Mononuclear cell (primary cell): Measurements from ENCODE around the gene ABL1. TPM values are rescaled to one million over a fixed set of nuclear protein-coding genes. Genes with fewer than 3 reads are reported as not detected.

Experiments used
- H3K27me3 ChIP-seq: 2 replicates; pipeline ENCODE4 v1.6.0; 2011; ENCODE audit warnings: low read length, control low read depth; ENCODE audit not compliant: insufficient read depth
- H3K4me1 ChIP-seq: 2 replicates; pipeline ENCODE4 v1.5.1; 2011; ENCODE audit warnings: mild to moderate bottlenecking, low read length, control low read depth; ENCODE audit not compliant: insufficient read depth
- H3K4me3 ChIP-seq: 2 replicates; pipeline ENCODE4 v1.5.1; 2011; ENCODE audit warnings: mild to moderate bottlenecking, low read length, moderate library complexity
- H3K9me3 ChIP-seq: 2 replicates; pipeline ENCODE4 v1.5.1; 2011; ENCODE audit warnings: low read depth, mild to moderate bottlenecking, control low read depth, low read length
- total RNA-seq: library from RNA; depleted of rRNA; stranded (reverse); fragments of >200 nt; gene quantifications from one replicate; pipeline ENCODE4 v1.2.3, GENCODE V29; 2012

Gene ABL1
- total RNA-seq, 1 donor, result 14.7 TPM

GRCh38 chr9:130854835-130855234 is 19.8 kb downstream of the ABL1 start:
- Histone ChIP-seq H3K4me1 (no peaks in the 10 kb centered on the region), H3K4me3 (no peak overlapping the region), H3K27me3 (no peaks in the 10 kb centered on the region), H3K9me3 (no peaks in the 10 kb centered on the region)

GRCh38 chr9:130856474-130856873 is 21.4 kb downstream of the ABL1 start:
- Histone ChIP-seq H3K4me3 (no peak overlapping the region), H3K9me3 (no peaks in the 10 kb centered on the region), H3K4me1 (no peaks in the 10 kb centered on the region), H3K27me3 (no peaks in the 10 kb centered on the region)

GRCh38 chr9:130857864-130858738 is 23.0 kb downstream of the ABL1 start:
- H3K4me1 ChIP-seq, result no peaks in the 10 kb centered on the region
- H3K4me3 ChIP-seq, result no peak overlapping the region
- no peaks in the 10 kb centered on the region for H3K27me3 ChIP-seq
- no peaks in the 10 kb centered on the region for H3K9me3 ChIP-seq

DNA sequence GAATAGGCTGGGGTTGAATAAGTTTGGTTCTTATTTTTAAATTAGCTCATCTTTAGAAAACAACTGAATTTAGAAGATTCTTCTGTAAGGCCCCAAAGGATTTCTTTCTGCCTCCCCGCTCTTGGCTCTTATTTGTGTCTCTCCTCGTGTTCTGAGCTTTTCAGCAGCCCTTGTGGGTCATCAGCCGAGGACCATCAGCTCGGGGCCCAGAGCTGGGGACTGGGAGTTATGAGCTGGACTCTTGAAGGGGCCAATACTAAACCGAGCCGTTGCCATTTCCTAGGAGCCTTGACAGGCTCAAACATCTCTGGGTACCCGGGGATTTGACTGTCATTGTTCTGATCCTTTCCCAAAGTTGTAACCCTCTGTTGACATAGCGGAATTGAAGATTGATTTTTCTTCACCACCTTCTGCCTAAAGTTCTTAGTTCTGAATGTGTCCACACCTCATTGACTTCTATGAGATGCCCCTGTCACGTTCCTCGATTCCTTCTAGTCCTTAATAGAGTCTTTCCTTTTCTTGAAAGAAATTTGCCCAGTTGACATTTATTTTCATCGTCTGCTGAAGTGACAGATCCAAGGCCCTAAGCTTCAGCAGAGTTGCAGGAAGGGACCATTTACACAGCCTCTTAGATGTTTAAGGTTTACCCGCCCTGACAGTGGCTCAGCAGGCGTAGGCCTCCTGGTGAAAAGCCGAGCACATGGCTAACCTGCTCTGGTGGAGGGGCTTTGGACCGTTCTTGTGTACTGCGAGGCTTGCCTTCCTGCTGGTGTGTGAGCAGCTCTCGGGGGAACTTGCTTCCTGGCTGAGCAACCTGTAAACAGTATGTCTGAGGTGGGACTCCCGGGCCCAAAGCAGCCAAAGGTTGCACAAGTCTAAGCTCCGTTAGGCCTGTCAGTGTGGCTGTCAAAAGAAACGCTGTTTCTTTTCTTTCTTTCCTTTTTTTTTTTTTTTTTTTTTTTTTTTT is 24.0 kb downstream of the ABL1 start:
- Histone ChIP-seq H3K27me3 (no peaks in the 10 kb centered on the region), H3K9me3 (no peaks in the 10 kb centered on the region), H3K4me3 (no peak overlapping the region), H3K4me1 (no peaks in the 10 kb centered on the region)

GRCh38 chr9:130860458-130861316 is 25.6 kb downstream of the ABL1 start:
- Histone ChIP-seq H3K4me3 (no peak overlapping the region), H3K9me3 (no peaks in the 10 kb centered on the region), H3K27me3 (no peaks in the 10 kb centered on the region), H3K4me1 (no peaks in the 10 kb centered on the region)

DNA sequence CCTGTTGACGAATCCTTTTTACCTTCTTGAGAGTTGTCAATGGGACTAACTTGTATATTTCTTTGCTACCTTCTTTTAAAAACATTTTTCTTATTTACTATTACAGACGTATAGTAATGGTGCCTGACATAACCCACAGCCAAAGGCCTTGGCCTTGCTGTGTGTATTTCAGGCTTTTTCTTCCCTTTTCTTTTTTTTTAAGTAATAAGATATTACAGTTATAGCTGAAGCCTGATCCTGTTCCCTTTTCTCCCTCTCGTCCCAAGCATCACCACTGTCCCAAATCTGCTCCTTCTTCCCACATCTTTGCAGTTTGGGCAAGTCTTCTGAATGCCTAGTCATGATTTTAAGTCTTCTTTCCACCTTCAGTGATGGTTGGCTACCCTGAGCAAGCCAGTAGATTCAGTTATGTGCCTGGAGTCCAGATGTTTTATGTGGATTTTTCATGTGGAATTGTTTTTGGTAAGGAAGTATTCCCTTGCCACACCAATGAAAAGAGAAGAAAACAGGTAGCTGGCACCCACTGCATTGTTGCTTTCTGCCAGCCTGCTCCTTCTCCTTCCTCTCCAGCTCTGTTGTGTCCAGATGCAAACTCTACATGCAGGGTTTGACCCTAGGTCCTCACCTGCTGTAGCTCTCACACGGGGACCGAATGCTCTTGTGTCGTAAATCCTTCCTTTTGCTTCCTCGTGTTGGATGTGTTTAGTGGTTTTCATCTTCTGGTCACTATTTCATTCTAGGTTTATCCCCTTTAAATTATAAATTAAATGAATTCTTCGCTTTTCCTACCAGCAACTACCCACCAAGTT is 26.5 kb downstream of the ABL1 start:
- Histone ChIP-seq H3K4me3 (no peak overlapping the region), H3K9me3 (no peaks in the 10 kb centered on the region), H3K4me1 (no peaks in the 10 kb centered on the region), H3K27me3 (no peaks in the 10 kb centered on the region)

DNA sequence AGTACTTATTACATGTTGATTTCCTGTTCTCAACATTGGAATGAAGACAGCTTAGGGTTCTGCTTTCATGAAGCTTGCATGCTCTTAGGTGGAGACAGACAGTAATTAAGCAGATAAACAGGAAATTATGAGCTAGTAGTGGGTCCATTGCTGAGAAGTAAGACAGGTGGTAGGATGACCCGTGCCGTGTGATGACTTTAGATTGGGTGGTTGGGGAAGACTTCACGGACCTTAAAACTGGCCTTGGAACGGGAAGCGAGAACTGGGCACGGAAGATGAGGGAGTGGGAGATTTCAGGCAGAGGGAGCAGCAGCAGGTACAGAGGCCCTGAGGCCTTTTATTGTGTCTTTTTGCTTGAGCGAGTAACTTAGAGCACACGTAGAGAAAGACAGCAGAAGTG is 27.2 kb downstream of the ABL1 start:
- no peaks in the 10 kb centered on the region for H3K27me3 ChIP-seq
- no peaks in the 10 kb centered on the region for H3K9me3 ChIP-seq
- H3K4me1 ChIP-seq, result no peaks in the 10 kb centered on the region
- no peak overlapping the region for H3K4me3 ChIP-seq

- H3K4me1 ChIP-seq, result no peaks in the 10 kb centered on the region
- no peak overlapping the region for H3K4me3 ChIP-seq
- no peaks in the 10 kb centered on the region for H3K27me3 ChIP-seq
- no peaks in the 10 kb centered on the region for H3K9me3 ChIP-seq
Measured at GRCh38 chr9:130862747-130863146, 27.7 kb downstream of the ABL1 start.

DNA sequence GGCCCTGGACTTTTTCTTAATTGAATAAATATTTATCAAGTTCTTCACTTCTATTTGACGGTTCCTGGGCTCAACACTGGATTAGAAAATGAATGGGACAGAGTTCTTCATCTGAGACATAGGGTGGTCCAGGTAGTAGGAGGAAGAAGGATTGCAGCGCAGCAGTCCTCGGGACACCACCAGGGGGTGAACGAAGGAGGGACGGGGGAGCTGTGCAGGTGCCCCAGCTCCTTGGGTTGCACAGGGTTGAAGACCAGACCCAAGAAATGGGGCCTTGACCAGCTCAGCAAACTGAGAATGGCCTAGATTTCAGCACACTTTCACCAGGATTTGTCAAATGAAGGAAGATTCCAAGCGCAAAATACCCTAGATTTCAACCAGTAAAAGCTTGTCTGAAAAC is 29.5 kb downstream of the ABL1 start:
- H3K4me3 ChIP-seq, result no peak overlapping the region
- no peaks in the 10 kb centered on the region for H3K9me3 ChIP-seq
- H3K4me1 ChIP-seq, result no peaks in the 10 kb centered on the region
- no peaks in the 10 kb centered on the region for H3K27me3 ChIP-seq

GRCh38 chr9:130865921-130866320 is 30.9 kb downstream of the ABL1 start:
- H3K4me3 ChIP-seq, result no peak overlapping the region
- no peaks in the 10 kb centered on the region for H3K9me3 ChIP-seq
- no peaks in the 10 kb centered on the region for H3K27me3 ChIP-seq
- H3K4me1 ChIP-seq, result no peaks in the 10 kb centered on the region

GRCh38 chr9:130866474-130866965 is 31.5 kb downstream of the ABL1 start:
- Histone ChIP-seq H3K9me3 (no peaks in the 10 kb centered on the region), H3K4me1 (no peaks in the 10 kb centered on the region)

GRCh38 chr9:130867556-130867955 is 32.5 kb downstream of the ABL1 start:
- no peaks in the 10 kb centered on the region for H3K9me3 ChIP-seq
- H3K4me1 ChIP-seq, result no peaks in the 10 kb centered on the region
- no peak overlapping the region for H3K4me3 ChIP-seq
- H3K27me3 ChIP-seq, result no peaks in the 10 kb centered on the region

More at GRCh38 chr9:130866474-130866965, 31.5 kb downstream of the ABL1 start:
- no peak overlapping the region for H3K4me3 ChIP-seq
- no peaks in the 10 kb centered on the region for H3K27me3 ChIP-seq

DNA sequence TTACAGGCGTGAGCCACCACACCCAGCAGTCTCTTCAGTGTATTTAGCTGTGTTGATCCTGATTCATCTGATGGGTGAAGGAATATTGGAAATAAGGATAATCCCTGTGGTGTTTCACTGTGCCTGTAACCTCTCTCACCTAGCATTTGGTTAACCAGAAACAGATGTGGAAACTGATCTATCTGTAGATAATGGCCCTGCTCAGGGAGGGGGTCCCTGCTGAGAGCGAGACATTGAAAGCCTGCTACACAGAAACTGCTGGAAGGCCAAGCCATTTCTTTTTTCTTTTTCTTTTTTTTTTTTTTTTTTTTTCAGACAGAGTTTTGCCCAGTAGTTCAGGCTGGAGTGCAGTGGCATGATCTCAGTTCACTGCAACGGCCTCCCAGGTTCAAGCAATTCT is 33.2 kb downstream of the ABL1 start:
- Histone ChIP-seq H3K27me3 (no peaks in the 10 kb centered on the region), H3K4me3 (no peak overlapping the region), H3K9me3 (no peaks in the 10 kb centered on the region), H3K4me1 (no peaks in the 10 kb centered on the region)

DNA sequence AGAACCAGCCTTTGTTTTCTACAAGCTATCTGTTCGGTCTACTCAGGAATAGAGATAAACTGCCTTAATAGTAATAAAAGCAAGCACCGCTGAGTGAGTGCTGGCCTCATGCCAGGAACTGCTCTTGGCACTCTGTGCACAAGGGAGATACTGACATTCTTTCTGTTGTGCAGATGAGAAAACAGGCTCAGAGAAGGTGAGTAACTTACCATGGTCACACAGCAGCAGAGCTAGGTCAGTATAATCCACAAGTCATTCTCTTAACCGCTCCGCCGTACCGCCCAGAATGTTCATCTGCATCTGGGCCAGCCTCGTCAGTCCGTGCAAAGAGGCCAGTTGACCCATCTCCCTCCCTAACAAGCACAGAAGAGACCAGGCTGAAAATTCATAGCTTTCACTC is 34.2 kb downstream of the ABL1 start:
- H3K4me3 ChIP-seq, result no peak overlapping the region
- no peaks in the 10 kb centered on the region for H3K9me3 ChIP-seq
- no peaks in the 10 kb centered on the region for H3K27me3 ChIP-seq
- no peaks in the 10 kb centered on the region for H3K4me1 ChIP-seq
